Left ventricle myocardium inferior (tissue), 1 donor: ENCODE measurements around the gene EDEM3. TPM values are rescaled to one million over a fixed set of nuclear protein-coding genes. Genes with fewer than 3 reads are reported as not detected.

Experiments used
- DNase-seq: peaks from one replicate; pipeline ENCODE4 v3.0.0-alpha.2; 2020
- H3K27ac ChIP-seq: fragments of 200-600 bp; replicated peaks from 2 replicates; pipeline ENCODE4 v1.8.0; 2021
- H3K27me3 ChIP-seq: fragments of 200-600 bp; 2 replicates; pipeline ENCODE4 v1.8.0; 2021; ENCODE audit warnings: low read depth
- H3K36me3 ChIP-seq: fragments of 200-600 bp; 2 replicates; pipeline ENCODE4 v1.8.0; 2021
- H3K4me1 ChIP-seq: fragments of 200-600 bp; 2 replicates; pipeline ENCODE4 v1.8.0; 2021
- H3K4me3 ChIP-seq: fragments of 200-600 bp; 2 replicates; pipeline ENCODE4 v1.8.0; 2021; ENCODE audit warnings: mild to moderate bottlenecking, moderate library complexity
- H3K9me3 ChIP-seq: fragments of 200-600 bp; replicated peaks from 2 replicates; pipeline ENCODE4 v1.8.0; 2021
- CTCF ChIP-seq: fragments of 200-600 bp; IDR thresholded peaks from 2 replicates; pipeline ENCODE4 v1.8.0; 2021; ENCODE audit warnings: antibody characterized with exemption, mild to moderate bottlenecking, borderline replicate concordance
- intact Hi-C: fragments of 100-400 bp; cut with micrococcal nuclease; formaldehyde crosslinking; loops from one replicate; pipeline ENCODE4 v1.11.0; 2022
- long read RNA-seq: library from polyadenylated mRNA; unstranded; transcript quantifications from one replicate; pipeline ENCODE4 v2.0.0, GENCODE V29; 2021
- total RNA-seq: library from RNA; stranded (reverse); fragmentation: NEBNext Ultra II Directional; extraction: Animal tissue kit (Norgen Biotek cat#: 25700); gene quantifications from one replicate; pipeline ENCODE4 v1.2.1, GENCODE V29; 2021
- donor health status: DM: no; HTN: yes; CAD: no; lungs with severe emphysema.

The EDEM3 gene
- total RNA-seq = 16.9 TPM
- long read RNA-seq, full-length matches to known transcripts = 29 of 35 reads
- long read RNA-seq, partial matches to known transcripts = 1 of 35 reads
- long read RNA-seq, other reads (novel, unspliced or antisense) = 5 of 35 reads

DNA sequence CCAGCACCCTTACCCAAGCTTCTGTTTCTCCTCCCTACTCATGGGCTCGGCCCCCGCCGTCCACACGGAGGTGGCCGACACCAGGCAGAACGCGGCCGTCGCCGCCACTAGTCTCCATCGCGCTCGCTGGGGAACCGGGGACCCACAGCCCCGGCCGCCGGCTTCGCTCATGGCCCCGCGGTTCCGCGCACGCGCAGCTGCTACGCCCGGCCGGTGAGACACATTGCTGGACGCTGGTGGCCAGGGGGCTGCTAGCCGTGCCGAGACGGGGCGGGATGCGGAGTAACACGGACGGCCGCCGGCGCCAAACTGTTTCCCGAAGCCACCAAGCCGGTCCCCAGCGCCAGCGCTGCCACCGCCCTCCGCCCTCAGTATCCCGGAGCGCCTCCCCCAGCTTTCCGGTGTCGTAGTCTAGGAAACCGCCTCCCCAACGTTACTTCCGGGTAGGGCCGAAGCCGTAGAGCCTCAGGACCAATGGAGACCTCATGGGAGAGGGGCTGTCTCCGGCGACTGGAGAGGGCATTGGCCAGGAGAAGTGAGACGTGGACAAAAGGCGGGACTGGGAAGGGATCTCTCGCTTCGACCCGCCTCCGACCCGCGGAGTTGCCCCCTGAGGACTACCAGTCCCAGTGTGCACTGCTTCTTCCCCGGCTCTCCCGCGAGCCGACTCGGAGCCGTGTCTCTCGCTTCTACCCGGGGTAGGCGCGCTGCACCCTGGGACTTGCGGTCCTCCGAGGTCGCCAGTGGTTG is at the start of gene EDEM3:
EDEM3 (minus strand) TSS at position 383 of the 750 bp plus-strand sequence; CDS start at position 171, 212 bp downstream.
- H3K36me3 ChIP-seq = no peaks in the 10 kb centered on the region
- peak; percentile 98 for DNase-seq
- no peaks in the 10 kb centered on the region for H3K9me3 ChIP-seq
- peaks cover 42% of the 10 kb centered on the region for H3K4me1 ChIP-seq
- H3K27me3 ChIP-seq = no peaks in the 10 kb centered on the region
- H3K4me3 ChIP-seq = peak within 1 kb of the TSS; percentile 96
- intact Hi-C loops = loop anchor here (10.0 kb wide), 1 partner anchor 60 kb away; no protein-coding TSS in a partner anchor
- no peak for TF ChIP-seq CTCF
- peak within 1 kb of the TSS; percentile 96 for H3K27ac ChIP-seq

DNA sequence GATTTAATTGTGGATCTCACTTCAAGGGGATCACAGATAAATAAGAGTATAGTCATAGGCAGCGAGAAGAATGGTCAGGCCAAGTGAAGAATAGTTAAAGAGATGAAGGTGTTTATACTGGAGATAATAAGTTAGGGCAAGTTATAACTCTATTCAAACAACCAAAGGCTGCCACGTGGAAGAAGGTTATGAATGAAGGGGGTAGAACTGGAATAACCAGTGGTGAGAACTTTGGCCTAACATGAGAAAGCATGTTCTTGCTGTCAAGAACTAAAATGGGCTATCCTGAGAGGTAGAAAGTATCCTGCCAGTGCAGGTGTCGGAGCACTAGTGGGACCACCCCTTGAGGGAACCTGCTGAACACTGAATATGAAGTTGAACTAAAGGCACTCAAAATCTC is 49.6 kb upstream of the EDEM3 start:
- Histone ChIP-seq H3K36me3 (peaks cover 72% of the 10 kb centered on the region), H3K4me1 (peaks cover 10% of the 10 kb centered on the region), H3K27me3 (no peaks in the 10 kb centered on the region), H3K4me3 (no peak overlapping the region), H3K9me3 (no peaks in the 10 kb centered on the region), H3K27ac (no peak overlapping the region)
- DNase-seq = no peak
- no peak for TF ChIP-seq CTCF
- intact Hi-C loops = loop anchor here (10.0 kb wide), 1 partner anchor 361 kb away; no protein-coding TSS in a partner anchor

DNA sequence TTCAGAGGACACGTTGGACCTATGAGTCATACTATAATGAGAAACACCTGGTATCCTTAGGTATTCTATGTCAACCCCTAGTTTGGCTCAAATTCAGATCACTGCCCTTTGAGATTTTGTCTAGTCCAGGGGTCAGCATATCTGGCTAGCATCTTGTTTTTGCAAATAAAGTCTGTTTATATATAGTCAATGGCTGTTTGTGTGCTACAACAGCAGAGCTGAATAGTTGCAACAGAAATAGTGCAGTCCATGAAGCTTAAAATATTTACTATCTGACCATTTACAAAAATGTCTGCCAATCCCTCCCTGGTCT is 48.5 kb upstream of the EDEM3 start:
- DNase-seq = no peak
- Histone ChIP-seq H3K36me3 (peaks cover 66% of the 10 kb centered on the region), H3K27me3 (no peaks in the 10 kb centered on the region), H3K4me1 (peaks cover 10% of the 10 kb centered on the region), H3K9me3 (no peaks in the 10 kb centered on the region), H3K27ac (no peak overlapping the region), H3K4me3 (no peak overlapping the region)
- intact Hi-C loops = loop anchor here (10.0 kb wide), 1 partner anchor 362 kb away; no protein-coding TSS in a partner anchor
- no peak for TF ChIP-seq CTCF

DNA sequence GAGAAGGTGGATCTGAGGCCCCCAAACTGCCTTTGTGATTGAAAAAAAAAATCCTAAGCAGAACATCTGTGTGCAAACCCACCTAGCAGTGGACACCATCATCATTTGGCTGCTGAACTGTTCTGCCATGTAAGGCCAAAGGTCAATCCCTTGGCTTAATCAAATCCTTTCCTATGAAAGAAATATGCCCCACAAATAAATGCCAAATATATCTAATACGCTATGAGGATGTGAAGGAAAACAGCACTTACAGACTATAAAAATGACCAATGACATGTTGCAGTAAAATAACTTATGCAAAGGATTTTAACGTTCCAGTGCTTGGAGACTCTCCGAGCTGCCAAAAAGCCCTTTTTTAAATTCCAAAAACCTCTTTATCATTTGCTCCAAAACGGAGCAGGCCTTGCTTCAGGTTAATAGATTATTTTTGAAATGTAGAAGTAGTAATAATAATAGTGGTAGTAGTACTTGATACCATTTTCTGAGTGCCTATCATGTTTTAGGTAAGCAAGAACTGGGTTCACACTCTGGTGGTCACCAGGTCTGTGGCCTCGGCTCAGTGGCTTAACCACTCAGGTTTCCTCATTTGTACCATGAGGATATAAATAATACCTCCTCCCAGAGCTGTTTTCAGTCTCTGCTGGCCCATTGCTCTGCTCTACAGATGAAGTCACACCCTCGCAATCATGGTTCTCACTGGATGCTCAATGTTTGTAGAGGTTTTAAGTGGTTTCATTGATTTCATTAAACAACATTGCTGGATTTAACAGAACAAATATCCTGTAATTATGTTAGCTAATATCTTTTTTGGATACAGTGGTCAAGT is 47.9 kb upstream of the EDEM3 start:
- DNase-seq = no peak
- H3K4me3 ChIP-seq = no peak overlapping the region
- H3K27me3 ChIP-seq = no peaks in the 10 kb centered on the region
- H3K36me3 ChIP-seq = peaks cover 66% of the 10 kb centered on the region
- TF ChIP-seq CTCF = no peak
- intact Hi-C loops = loop anchor here (10.0 kb wide), 1 partner anchor 362 kb away; no protein-coding TSS in a partner anchor
- H3K27ac ChIP-seq = peak overlapping the region; percentile 3
- H3K4me1 ChIP-seq = peaks cover 10% of the 10 kb centered on the region
- no peaks in the 10 kb centered on the region for H3K9me3 ChIP-seq

DNA sequence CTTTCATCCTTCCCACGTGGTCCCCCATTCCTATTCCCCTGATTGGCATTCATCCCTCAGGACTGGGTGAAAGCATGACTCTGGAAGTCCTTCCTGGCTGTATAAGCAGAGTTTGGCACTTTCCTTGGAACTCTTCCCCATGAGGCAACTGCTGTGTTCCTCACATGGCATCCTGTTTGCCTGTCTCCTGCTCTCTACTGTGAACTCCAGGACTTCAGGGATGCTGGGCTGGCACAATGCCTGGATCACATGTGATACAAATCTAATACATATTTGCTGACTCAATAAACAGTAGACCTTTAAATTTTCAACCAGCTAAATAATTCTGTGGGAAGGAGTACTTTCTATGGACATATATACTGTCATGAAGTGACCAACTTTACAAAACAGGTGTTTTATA is 46.8 kb upstream of the EDEM3 start:
- no peaks in the 10 kb centered on the region for H3K9me3 ChIP-seq
- peaks cover 67% of the 10 kb centered on the region for H3K36me3 ChIP-seq
- no peak overlapping the region for H3K27ac ChIP-seq
- no peaks in the 10 kb centered on the region for H3K27me3 ChIP-seq
- no peak for TF ChIP-seq CTCF
- DNase-seq = no peak
- intact Hi-C loops = loop anchor here (10.0 kb wide), 1 partner anchor 363 kb away; no protein-coding TSS in a partner anchor
- peaks cover 9% of the 10 kb centered on the region for H3K4me1 ChIP-seq
- H3K4me3 ChIP-seq = no peak overlapping the region
